GM12865 (cell line): Measurements from ENCODE around the gene REEP5.
"Not testable (repeated sequence)": the region's sequence is repeated elsewhere in the genome, so short reads cannot be mapped to it uniquely, and the experiment has no call there.

Source experiments
- DNase-seq: peaks from one replicate; pipeline ENCODE4 v3.0.0; 2010; ENCODE audit warnings: low read depth
- H3K4me3 ChIP-seq: 2 replicates; pipeline ENCODE4 v1.5.1; 2011; ENCODE audit warnings: mild to moderate bottlenecking, low read depth, low read length, control low read depth
- TF ChIP-seq, protein P1 (sequence below): IDR thresholded peaks from 2 replicates; pipeline ENCODE4 v1.5.1; 2011; ENCODE audit warnings: low read length, control low read depth, low read depth, inconsistent platforms; ENCODE audit not compliant: insufficient read depth; ENCODE audit errors: missing control alignments

The REEP5 gene

DNA sequence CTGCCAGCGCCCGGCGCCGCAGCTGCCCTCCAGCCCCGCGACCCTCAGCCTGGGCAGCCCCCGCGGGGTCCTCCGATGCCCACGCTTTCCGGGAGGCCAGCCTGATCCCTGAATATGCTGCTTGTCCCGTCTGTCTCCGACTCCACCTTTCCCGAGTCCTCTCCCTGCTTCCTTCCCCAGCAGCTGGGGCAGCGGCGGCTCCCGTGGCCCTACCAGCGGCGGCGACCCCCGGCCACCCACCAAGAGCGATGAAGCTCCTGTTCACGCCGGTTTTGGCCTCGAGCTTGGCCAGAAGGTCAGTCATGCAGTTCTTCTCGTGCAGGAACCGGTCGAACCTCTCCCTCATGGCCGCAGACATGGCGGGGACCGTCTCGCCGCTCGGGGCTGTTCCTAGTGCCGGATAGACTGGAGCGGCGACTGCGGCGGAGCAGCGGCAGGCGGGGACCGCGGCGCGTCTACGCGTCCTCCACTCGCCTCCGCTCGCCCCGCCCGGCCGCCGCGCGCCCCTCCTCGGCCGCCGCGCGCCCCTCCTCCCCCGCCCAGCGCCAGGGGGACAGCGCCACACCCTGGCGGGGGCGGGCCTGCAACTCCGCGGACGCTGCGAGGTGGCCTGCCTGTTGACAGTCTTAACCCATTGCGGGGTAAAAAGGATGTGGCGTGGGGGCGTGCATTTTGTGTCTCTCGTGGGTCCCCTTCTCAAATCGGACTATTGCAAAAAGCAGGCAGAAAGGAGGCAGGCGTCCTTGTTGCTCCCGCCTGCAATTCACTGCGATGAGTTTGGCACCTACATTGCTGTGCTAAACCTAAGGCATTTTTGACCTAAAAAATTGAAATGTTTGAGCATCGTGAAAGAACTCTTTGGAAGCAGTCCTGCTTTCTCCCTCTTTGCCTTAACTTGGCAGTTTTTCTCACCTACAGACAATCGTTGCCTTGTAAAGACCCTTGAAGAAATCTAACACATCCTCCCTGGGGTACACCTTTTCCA lies at the start of gene REEP5:
Gene REEP5, minus strand, starts transcription at position 395 of the 985 bp plus-strand sequence. Its CDS starts 37 bp downstream, at position 358.
- peak; percentile 93 for DNase-seq

DNA sequence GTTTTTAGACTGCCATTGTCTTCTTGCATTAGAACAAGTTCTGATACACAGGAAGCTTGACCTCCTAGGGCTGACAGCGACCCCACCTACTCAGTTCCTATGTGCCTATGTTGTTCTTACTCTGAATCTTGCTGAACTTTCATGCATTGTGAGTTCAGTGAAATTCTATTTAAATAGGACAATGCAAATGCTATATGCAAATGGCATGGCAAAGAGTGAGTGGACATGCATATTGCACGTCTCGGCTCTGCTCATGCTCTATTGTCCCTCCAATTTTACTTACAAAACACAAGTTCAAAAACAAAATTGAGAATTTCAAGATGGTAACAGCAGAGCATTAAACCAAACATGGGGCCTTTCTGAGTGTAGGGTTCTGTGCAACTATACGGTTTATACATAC lies 49.2 kb upstream of the REEP5 start:
- TF ChIP-seq, protein P1, sequence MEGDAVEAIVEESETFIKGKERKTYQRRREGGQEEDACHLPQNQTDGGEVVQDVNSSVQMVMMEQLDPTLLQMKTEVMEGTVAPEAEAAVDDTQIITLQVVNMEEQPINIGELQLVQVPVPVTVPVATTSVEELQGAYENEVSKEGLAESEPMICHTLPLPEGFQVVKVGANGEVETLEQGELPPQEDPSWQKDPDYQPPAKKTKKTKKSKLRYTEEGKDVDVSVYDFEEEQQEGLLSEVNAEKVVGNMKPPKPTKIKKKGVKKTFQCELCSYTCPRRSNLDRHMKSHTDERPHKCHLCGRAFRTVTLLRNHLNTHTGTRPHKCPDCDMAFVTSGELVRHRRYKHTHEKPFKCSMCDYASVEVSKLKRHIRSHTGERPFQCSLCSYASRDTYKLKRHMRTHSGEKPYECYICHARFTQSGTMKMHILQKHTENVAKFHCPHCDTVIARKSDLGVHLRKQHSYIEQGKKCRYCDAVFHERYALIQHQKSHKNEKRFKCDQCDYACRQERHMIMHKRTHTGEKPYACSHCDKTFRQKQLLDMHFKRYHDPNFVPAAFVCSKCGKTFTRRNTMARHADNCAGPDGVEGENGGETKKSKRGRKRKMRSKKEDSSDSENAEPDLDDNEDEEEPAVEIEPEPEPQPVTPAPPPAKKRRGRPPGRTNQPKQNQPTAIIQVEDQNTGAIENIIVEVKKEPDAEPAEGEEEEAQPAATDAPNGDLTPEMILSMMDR, result no peak
- peak; percentile 28 for DNase-seq
- H3K4me3 ChIP-seq, result no peak overlapping the region

More for the DNA sequence above, at the start of gene REEP5:
- TF ChIP-seq, protein P1, result peak; percentile 80
- H3K4me3 ChIP-seq, result peak within 1 kb of the TSS; percentile 91

DNA sequence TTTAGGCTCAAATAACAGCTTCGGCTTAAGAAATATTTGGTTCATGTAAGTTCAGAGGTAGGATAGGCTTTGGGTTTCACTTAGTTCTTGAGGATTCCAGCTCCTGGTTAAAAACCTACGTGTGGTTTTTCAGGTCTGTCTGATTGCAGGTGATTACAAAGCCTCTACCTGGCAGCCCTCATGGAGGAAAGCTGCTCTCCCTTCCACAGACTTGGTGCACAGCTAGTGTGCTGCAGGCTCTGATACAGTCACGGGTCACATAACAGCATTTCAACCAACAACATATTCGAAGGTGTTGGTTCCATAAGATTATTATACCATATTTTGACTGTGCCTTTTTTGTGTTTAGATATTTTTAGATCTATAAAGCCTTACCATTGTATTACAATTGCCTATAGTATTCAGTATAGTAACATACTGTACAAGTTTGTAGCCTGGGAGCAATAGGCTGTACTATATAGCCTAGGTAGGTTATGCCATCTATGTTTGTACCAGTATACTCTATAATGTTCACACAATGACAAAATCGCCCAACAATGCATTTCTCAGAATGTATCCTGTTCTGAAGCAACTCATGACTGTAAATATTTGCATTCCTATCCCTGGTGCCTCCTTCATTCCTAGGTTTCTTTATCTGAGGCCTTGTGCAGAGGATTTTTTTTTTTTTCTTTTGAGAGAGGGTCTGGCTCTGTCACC lies 46.5 kb upstream of the REEP5 start:
- DNase-seq, result no peak
- TF ChIP-seq, protein P1, result no peak
- H3K4me3 ChIP-seq, result no peak overlapping the region

DNA sequence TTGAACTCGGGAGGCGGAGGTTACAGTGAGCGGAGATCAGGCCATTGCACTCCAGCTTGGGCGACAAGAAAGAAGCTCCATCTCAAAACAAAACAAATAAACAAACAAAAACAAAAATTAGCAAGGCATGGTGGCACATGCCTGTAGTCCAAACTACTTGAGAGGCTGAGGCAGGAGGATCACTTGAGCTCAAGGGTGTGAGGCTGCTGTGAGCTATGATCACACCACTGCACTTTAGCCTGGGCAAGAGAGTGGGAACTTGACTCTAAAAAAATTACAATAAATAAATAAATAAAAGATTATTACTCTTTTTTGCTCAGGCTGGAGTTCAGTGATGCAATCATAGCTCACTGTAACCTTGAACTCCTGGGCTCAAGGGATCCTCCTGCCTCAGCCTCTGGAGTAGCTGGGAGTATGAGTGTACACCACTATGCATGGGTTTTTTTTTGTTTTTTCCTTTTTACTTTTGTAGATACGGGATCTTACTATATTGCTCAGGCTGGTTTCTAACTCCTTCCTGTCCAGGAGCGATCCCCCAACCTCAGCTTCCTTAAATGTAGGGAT lies 45.6 kb upstream of the REEP5 start:
- TF ChIP-seq, protein P1, result no peak
- DNase-seq, result no peak
- no peak overlapping the region for H3K4me3 ChIP-seq

DNA sequence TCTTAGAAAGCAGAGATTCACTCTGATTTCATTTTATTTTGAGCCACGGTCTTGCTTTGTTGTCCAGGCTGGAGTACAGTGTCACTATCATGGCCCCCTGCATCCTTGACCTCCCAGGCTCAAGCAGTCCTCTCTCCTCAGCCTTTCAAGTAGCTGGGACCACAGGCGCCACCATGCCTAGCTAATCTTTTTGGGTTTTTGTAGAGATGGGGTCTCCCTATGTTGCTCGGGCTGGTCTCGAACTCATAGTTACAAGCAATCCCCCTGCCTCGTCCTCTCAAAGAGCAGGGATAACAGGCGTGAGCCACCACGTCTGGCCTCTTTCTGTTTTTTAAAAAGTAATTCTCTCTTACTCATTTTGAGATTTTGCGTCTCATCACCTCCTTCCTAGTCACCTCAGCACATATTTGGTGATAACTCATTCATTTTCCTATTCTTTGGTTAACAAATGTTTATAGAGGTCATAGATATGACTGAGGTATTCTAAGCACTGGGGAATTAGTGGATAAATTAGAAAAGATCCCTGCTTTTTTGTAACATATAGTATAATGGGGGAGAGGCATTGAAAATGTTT lies 43.8 kb upstream of the REEP5 start:
- TF ChIP-seq, protein P1, result no peak
- DNase-seq, result no peak
- H3K4me3 ChIP-seq, result no peak overlapping the region

DNA sequence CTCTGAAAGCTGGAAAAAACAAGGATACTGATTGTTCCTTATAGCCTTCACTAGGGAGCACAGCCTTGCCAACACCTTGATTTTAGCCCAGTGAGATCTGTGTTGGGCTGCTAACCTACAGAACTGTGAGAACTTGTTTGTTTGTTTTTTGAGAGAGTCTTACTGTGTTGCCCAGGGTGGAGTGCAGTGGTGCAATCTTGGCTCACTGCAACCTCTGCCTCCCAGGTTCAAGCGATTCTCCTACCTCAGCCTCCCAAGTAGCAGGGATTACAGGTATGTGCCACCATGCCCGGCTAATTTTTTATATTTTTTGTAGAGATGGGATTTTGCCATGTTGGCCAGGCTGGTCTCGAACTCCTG lies 41.3 kb upstream of the REEP5 start:
- DNase-seq, H3K4me3 ChIP-seq: not testable (repeated sequence)
